Panc1 (cell line): Measurements from ENCODE around the gene ITLN1. TPM values are rescaled to one million over a fixed set of nuclear protein-coding genes. Genes with fewer than 3 reads are reported as not detected.
"Not testable (repeated sequence)": the region's sequence is repeated elsewhere in the genome, so short reads cannot be mapped to it uniquely, and the experiment has no call there.

Experiments
- ATAC-seq: fragments of 200-7000 bp; cut with Tn5 transposase; 2 replicates; pipeline ENCODE4 v1.9.1; 2020; ENCODE audit warnings: mild to moderate bottlenecking, moderate library complexity
- BruUV-seq: library from RNA; stranded (reverse); fragments of 400-500 nt; replicated peaks from 2 replicates; lab custom pipeline; 2021; lab: Mats Ljungman, UMichigan
- CTCF ChIA-PET: fragments of 300-600 bp; sonication (Branson Sonifier 250); formaldehyde crosslinking; loops from one replicate; lab custom pipeline; 2022; ENCODE audit warnings: antibody characterized with exemption; lab: Charles Lee
- POLR2A ChIA-PET: fragments of 300-600 bp; sonication (Branson Sonifier 250); formaldehyde crosslinking; loops from one replicate; lab custom pipeline; 2022; ENCODE audit warnings: antibody characterized with exemption; lab: Charles Lee
- DNase-seq: peaks from one replicate; pipeline ENCODE4 v3.0.0-alpha.2; 2010; ENCODE audit warnings: low read depth, low spot score
- H3K27ac ChIP-seq: 2 replicates; pipeline ENCODE4 v1.5.1; 2011; ENCODE audit warnings: mild to moderate bottlenecking, low read length, inconsistent platforms
- H3K27me3 ChIP-seq: fragments of 200-500 bp; sonication (Bioruptor generic); 2 replicates; pipeline ENCODE4 v1.6.0; 2014; ENCODE audit warnings: low read length, inconsistent platforms; ENCODE audit not compliant: control insufficient read depth, insufficient read depth
- H3K36me3 ChIP-seq: fragments of 200-500 bp; sonication (Bioruptor generic); 2 replicates; pipeline ENCODE4 v1.5.1; 2014; ENCODE audit warnings: inconsistent platforms, mild to moderate bottlenecking, low read length, moderate library complexity; ENCODE audit not compliant: control insufficient read depth, insufficient read depth
- H3K4me1 ChIP-seq: 2 replicates; pipeline ENCODE4 v1.5.1; 2011; ENCODE audit warnings: inconsistent platforms, mild to moderate bottlenecking, low read length, moderate library complexity; ENCODE audit not compliant: control insufficient read depth, insufficient read depth
- H3K4me3 ChIP-seq, 2 experiments: 2 replicates each; pipeline ENCODE4 v1.5.1; 2011 to 2012; ENCODE audit warnings: low read depth in 2 of 2, low read length in 2 of 2, mild to moderate bottlenecking in 2 of 2, inconsistent platforms in 1 of 2, moderate library complexity in 1 of 2
- H3K9me3 ChIP-seq: fragments of 200-500 bp; sonication (Bioruptor generic); 2 replicates; pipeline ENCODE4 v1.5.1; 2014; ENCODE audit warnings: low read depth, mild to moderate bottlenecking, inconsistent platforms, low read length, moderate library complexity; ENCODE audit not compliant: control insufficient read depth, insufficient read depth
- CTCF ChIP-seq: fragments of 450-650 bp; IDR thresholded peaks from 2 replicates; pipeline ENCODE4 v1.5.1; 2017; ENCODE audit warnings: mild to moderate bottlenecking
- POLR2AphosphoS5 ChIP-seq: IDR thresholded peaks from 2 replicates; pipeline ENCODE4 v1.6.1; 2012; ENCODE audit warnings: mild to moderate bottlenecking, low read depth, low read length, moderate library complexity
- REST ChIP-seq, 2 experiments: IDR thresholded peaks; 2 replicates each; pipeline ENCODE4 v1.6.1; 2011 to 2012; ENCODE audit warnings: low read depth in 2 of 2, control low read depth in 1 of 2, low read length in 1 of 2, mild to moderate bottlenecking in 1 of 2, moderate library complexity in 1 of 2; ENCODE audit not compliant: insufficient read depth in 1 of 2
- SIN3A ChIP-seq: IDR thresholded peaks from 2 replicates; pipeline ENCODE4 v1.6.1; 2012; ENCODE audit warnings: low read depth, mild to moderate bottlenecking, low read length, moderate library complexity, borderline replicate concordance; ENCODE audit not compliant: insufficient read depth
- TCF7L2 ChIP-seq: IDR thresholded peaks from 2 replicates; pipeline ENCODE4 v1.6.1; 2011; ENCODE audit warnings: mild to moderate bottlenecking, low read depth, low read length, inconsistent platforms
- in situ Hi-C: cut with HindIII; loops from 2 replicates; pipeline ENCODE4 v1.10.0; 2016; ENCODE audit warnings: low sequenced_read_pairs, low pct_unique_long_range_greater_than_20kb
- intact Hi-C: fragments of 100-400 bp; cut with micrococcal nuclease; formaldehyde crosslinking; loops from one replicate; pipeline ENCODE4 v1.10.0; 2022; ENCODE audit not compliant: unreplicated experiment
- total RNA-seq: library from RNA; stranded (reverse); gene quantifications from one replicate; pipeline ENCODE4 v1.2.1, GENCODE V29; 2021; ENCODE audit not compliant: unreplicated experiment

ITLN1 gene
- total RNA-seq, 1 experiment from 2014 or later: not detected

GRCh38 chr1:160883581-160884513 lies 1.1 kb downstream of the ITLN1 start:
- Histone ChIP-seq H3K36me3 (no peaks in the 10 kb centered on the region), H3K4me3 (no peak overlapping the region), H3K27ac (no peak overlapping the region), H3K9me3 (no peaks in the 10 kb centered on the region), H3K4me1 (no peaks in the 10 kb centered on the region), H3K27me3 (0 out of 2 replicates have a peak, but pooled peaks cover 2% of the 10 kb centered on the region)
- in situ Hi-C loops (no loop called here), intact Hi-C loops (no loop called here)
- no TSS peak for BruUV-seq
- ATAC-seq (no peak), DNase-seq (no peak)
- TF ChIP-seq CTCF: no peak
- ChIA-PET POLR2A (no interaction called here), CTCF (no interaction called here)

GRCh38 chr1:160882582-160882981 lies 2.4 kb downstream of the ITLN1 start:
- no peak for DNase-seq
- CTCF ChIA-PET: no interaction called here
- intact Hi-C loops (no loop called here), in situ Hi-C loops (no loop called here)
- H3K4me3 ChIP-seq: no peak overlapping the region
- no peaks in the 10 kb centered on the region for H3K9me3 ChIP-seq
- no peak overlapping the region for H3K27ac ChIP-seq
- BruUV-seq: no TSS peak
- no peaks in the 10 kb centered on the region for H3K36me3 ChIP-seq
- H3K4me1 ChIP-seq: no peaks in the 10 kb centered on the region
- no peak for ATAC-seq
- H3K27me3 ChIP-seq: 0 out of 2 replicates have a peak, but pooled peaks cover 2% of the 10 kb centered on the region
- TF ChIP-seq POLR2AphosphoS5 (no peak), SIN3A (no peak), REST (IDR thresholded peaks at IDR 0.05; ENCODE audit: insufficient read depth in 1 of 2, low read depth in 2 of 2, low read length in 1 of 2) (no peak), TCF7L2 (no peak), CTCF (no peak)
- POLR2A ChIA-PET: interaction anchor here (0.5 kb wide), 1 partner anchor 339 kb away, joined by 4 read pairs; no protein-coding TSS in a partner anchor

- H3K36me3 ChIP-seq, H3K4me1 ChIP-seq, CTCF ChIA-PET, in situ Hi-C loops, DNase-seq, POLR2A ChIA-PET, H3K9me3 ChIP-seq, H3K4me3 ChIP-seq, H3K27me3 ChIP-seq, intact Hi-C loops, ATAC-seq, H3K27ac ChIP-seq, BruUV-seq: not testable (repeated sequence)
These were observed 3.7 kb downstream of the ITLN1 start for GRCh38 chr1:160881264-160881663.
